ENCODE data around the gene MAP3K21. TPM values are rescaled to one million over a fixed set of nuclear protein-coding genes. Genes with fewer than 3 reads are reported as not detected.

Gene MAP3K21
- total RNA-seq, 2 experiments from 2014 or later: 1.9 to 2.2 TPM

GRCh38 chr1:233368789-233369130 is 41.2 kb downstream of the MAP3K21 start:
- CTCF ChIA-PET: interaction anchor here (1.1 kb wide), 1 partner anchor 698 kb away, joined by 3 read pairs; no protein-coding TSS in a partner anchor
- H3K27ac Mint-ChIP-seq: no peak overlapping the region
- H3K9me3 Mint-ChIP-seq (ENCODE audit: low read depth): no peaks in the 10 kb centered on the region
- H3K36me3 Mint-ChIP-seq: no peaks in the 10 kb centered on the region
- no peak for ATAC-seq
- H3K4me1 Mint-ChIP-seq: peaks cover 29% of the 10 kb centered on the region
- H3K27me3 Mint-ChIP-seq: no peaks in the 10 kb centered on the region
- DNase-seq: no peak
- H3K4me3 Mint-ChIP-seq: no peak overlapping the region

GRCh38 chr1:233372218-233373120 is 44.9 kb downstream of the MAP3K21 start:
- peaks cover 37% of the 10 kb centered on the region for H3K4me1 Mint-ChIP-seq
- no peaks in the 10 kb centered on the region for H3K9me3 Mint-ChIP-seq (ENCODE audit: low read depth)
- CTCF ChIA-PET: interaction anchor here (0.8 kb wide), 1 partner anchor 76 kb away, joined by 4 read pairs; no protein-coding TSS in a partner anchor
- no peak for ATAC-seq
- no peak overlapping the region for H3K4me3 Mint-ChIP-seq
- H3K36me3 Mint-ChIP-seq: no peaks in the 10 kb centered on the region
- H3K27me3 Mint-ChIP-seq: no peaks in the 10 kb centered on the region
- no peak for DNase-seq
- no peak overlapping the region for H3K27ac Mint-ChIP-seq

- no peaks in the 10 kb centered on the region for H3K36me3 Mint-ChIP-seq
- no peak for ATAC-seq
- DNase-seq: no peak
- H3K27ac Mint-ChIP-seq: no peak overlapping the region
- H3K27me3 Mint-ChIP-seq: no peaks in the 10 kb centered on the region
- H3K4me3 Mint-ChIP-seq: no peak overlapping the region
- H3K9me3 Mint-ChIP-seq (ENCODE audit: low read depth): no peaks in the 10 kb centered on the region
- CTCF ChIA-PET: interaction anchor here (0.8 kb wide), 1 partner anchor 77 kb away, joined by 4 read pairs; no protein-coding TSS in a partner anchor
- H3K4me1 Mint-ChIP-seq: peaks cover 32% of the 10 kb centered on the region
Measured at GRCh38 chr1:233373226-233373625, 45.7 kb downstream of the MAP3K21 start.

GRCh38 chr1:233375653-233376052 is 48.1 kb downstream of the MAP3K21 start:
- CTCF ChIA-PET: no interaction called here
- ATAC-seq (no peak), DNase-seq (no peak)
- Mint-ChIP-seq H3K9me3 (ENCODE audit: low read depth) (no peaks in the 10 kb centered on the region), H3K4me3 (no peak overlapping the region), H3K36me3 (no peaks in the 10 kb centered on the region), H3K27ac (no peak overlapping the region), H3K27me3 (no peaks in the 10 kb centered on the region), H3K4me1 (peaks cover 24% of the 10 kb centered on the region)

- H3K4me3 Mint-ChIP-seq: no peak overlapping the region
- H3K4me1 Mint-ChIP-seq: peaks cover 24% of the 10 kb centered on the region
- ATAC-seq (no peak), DNase-seq (no peak)
- no peaks in the 10 kb centered on the region for H3K9me3 Mint-ChIP-seq (ENCODE audit: low read depth)
- no peaks in the 10 kb centered on the region for H3K36me3 Mint-ChIP-seq
- CTCF ChIA-PET: interaction anchor here (0.6 to 0.7 kb wide), 2 partner anchors 12 to 37 kb away, joined by 3 read pairs; no protein-coding TSS in a partner anchor
- no peaks in the 10 kb centered on the region for H3K27me3 Mint-ChIP-seq
- H3K27ac Mint-ChIP-seq: no peak overlapping the region
Measured at GRCh38 chr1:233376382-233377110, 49.0 kb downstream of the MAP3K21 start.

DNA sequence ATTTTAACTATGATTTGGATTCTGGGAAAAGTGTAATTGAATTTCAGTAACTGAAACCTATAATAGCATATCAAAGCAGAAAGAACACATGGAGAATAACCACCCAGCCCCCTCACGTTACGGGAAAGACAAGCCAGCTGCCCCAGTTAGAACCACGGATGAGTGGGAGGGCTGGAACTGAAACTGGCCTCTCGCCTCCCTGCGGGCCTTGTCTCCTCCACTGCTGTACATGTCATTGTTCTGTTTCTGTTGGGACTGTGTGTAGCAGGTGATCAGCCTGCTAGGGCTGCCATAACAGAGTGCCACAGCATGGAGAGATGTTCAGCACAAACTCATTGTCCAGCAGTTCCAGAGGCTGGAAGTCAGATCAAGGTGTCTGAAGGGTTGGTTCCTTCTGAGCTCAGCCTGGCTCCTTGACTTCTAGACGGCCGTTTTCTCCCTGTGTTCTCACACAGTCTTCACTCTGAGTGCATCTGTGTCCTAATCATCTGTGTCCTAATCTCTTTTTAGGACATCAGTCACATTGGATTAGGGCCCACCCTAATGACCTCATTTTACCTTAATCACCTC is 52.4 kb downstream of the MAP3K21 start:
- Mint-ChIP-seq H3K36me3 (peaks cover 5% of the 10 kb centered on the region), H3K27me3 (no peaks in the 10 kb centered on the region), H3K4me3 (no peak overlapping the region), H3K9me3 (ENCODE audit: low read depth) (no peaks in the 10 kb centered on the region), H3K4me1 (peaks cover 7% of the 10 kb centered on the region), H3K27ac (no peak overlapping the region)
- DNase-seq: no peak
- no peak for ATAC-seq
- CTCF ChIA-PET: no interaction called here

- CTCF ChIA-PET: interaction anchor here (0.8 to 1.4 kb wide), 2 partner anchors 12 to 929 kb away, joined by 3 to 4 read pairs; no protein-coding TSS in a partner anchor
Measured at GRCh38 chr1:233381806-233382205, 54.3 kb downstream of the MAP3K21 start.

DNA sequence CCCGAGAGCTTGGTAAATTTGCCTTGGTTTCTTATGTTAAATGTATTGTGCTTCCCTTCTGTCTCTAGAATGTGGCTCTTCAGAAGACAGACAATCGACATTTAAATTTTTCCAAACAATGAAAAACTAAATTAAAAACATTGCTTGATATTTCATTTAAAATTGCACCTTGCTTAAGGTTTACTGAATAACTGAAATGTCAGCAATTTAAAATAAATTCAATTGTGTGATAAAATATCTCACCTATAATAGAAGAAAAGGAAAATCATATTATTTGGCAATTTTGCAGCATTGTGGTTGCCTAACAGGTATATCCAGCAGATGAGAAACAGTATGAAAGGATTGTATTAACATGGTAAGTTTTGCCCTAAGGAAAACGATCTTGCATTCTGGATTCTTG is 56.5 kb downstream of the MAP3K21 start:
- no peak overlapping the region for H3K4me3 Mint-ChIP-seq
- ATAC-seq: no peak
- H3K9me3 Mint-ChIP-seq (ENCODE audit: low read depth): no peaks in the 10 kb centered on the region
- CTCF ChIA-PET: interaction anchor here (1.5 kb wide), 1 partner anchor 99 kb away, joined by 4 read pairs; no protein-coding TSS in a partner anchor
- H3K36me3 Mint-ChIP-seq: peaks cover 5% of the 10 kb centered on the region
- DNase-seq: no peak
- H3K27me3 Mint-ChIP-seq: peaks cover 3% of the 10 kb centered on the region
- H3K27ac Mint-ChIP-seq: no peak overlapping the region
- H3K4me1 Mint-ChIP-seq: no peaks in the 10 kb centered on the region

More at GRCh38 chr1:233381806-233382205, 54.3 kb downstream of the MAP3K21 start:
- ATAC-seq (no peak), DNase-seq (no peak)
- Mint-ChIP-seq H3K9me3 (ENCODE audit: low read depth) (no peaks in the 10 kb centered on the region), H3K4me3 (no peak overlapping the region), H3K27me3 (no peaks in the 10 kb centered on the region), H3K4me1 (no peaks in the 10 kb centered on the region), H3K36me3 (peaks cover 5% of the 10 kb centered on the region), H3K27ac (no peak overlapping the region)

DNA sequence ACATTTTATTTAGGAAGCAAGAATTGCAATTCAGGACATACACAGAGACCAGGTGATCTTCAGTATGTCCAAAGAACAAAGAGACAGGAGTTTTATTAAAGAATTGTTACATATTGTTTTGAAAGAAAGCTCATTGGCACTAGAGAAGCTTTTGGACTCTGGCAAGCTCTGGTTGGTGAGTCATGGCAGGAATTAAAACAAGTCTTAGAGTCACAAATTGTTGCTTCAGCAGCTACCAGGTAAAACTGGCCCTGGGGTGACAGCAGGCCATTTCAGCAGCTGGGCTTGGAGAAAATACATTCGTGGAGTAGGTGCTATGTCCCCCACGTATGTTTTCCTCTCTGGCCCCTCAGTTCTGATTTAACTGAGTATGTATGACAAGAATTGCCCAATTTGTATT is 58.8 kb downstream of the MAP3K21 start:
- H3K4me1 Mint-ChIP-seq: no peaks in the 10 kb centered on the region
- H3K4me3 Mint-ChIP-seq: no peak overlapping the region
- H3K27me3 Mint-ChIP-seq: peaks cover 19% of the 10 kb centered on the region
- ATAC-seq: no peak
- no peak overlapping the region for H3K27ac Mint-ChIP-seq
- H3K36me3 Mint-ChIP-seq: peaks cover 5% of the 10 kb centered on the region
- DNase-seq: no peak
- CTCF ChIA-PET: interaction anchor here (2.5 kb wide), 1 partner anchor 9 kb away, joined by 6 read pairs; no protein-coding TSS in a partner anchor
- H3K9me3 Mint-ChIP-seq (ENCODE audit: low read depth): no peaks in the 10 kb centered on the region

DNA sequence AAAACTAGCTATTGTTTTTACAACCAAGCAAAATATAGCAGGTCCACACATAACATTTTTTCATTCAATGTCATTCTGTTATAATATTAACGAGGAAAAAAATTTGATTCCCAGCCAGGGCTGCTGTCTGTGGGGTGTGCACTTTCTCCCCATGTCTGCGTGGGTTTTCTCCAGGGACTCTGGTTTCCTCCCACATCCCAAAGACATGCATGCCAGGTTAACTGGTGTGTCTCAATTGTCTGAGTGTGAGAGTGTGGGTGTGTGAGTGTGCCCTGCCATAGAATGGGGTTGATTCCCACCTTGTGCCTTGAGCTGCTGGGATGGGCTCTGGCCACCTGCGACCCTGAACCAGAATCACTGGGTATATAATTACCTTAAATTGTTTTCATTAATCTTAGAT is 60.1 kb downstream of the MAP3K21 start:
- H3K4me1 Mint-ChIP-seq: no peaks in the 10 kb centered on the region
- H3K9me3 Mint-ChIP-seq (ENCODE audit: low read depth): no peaks in the 10 kb centered on the region
- CTCF ChIA-PET: no interaction called here
- H3K4me3 Mint-ChIP-seq: no peak overlapping the region
- H3K27ac Mint-ChIP-seq: no peak overlapping the region
- DNase-seq (no peak), ATAC-seq (no peak)
- peaks cover 26% of the 10 kb centered on the region for H3K27me3 Mint-ChIP-seq
- peaks cover 2% of the 10 kb centered on the region for H3K36me3 Mint-ChIP-seq

GRCh38 chr1:233389169-233389568 is 61.6 kb downstream of the MAP3K21 start:
- Mint-ChIP-seq H3K27me3 (peaks cover 37% of the 10 kb centered on the region), H3K36me3 (no peaks in the 10 kb centered on the region), H3K27ac (no peak overlapping the region), H3K9me3 (ENCODE audit: low read depth) (no peaks in the 10 kb centered on the region), H3K4me3 (no peak overlapping the region), H3K4me1 (no peaks in the 10 kb centered on the region)
- DNase-seq: no peak
- CTCF ChIA-PET: no interaction called here
- ATAC-seq: no peak

DNA sequence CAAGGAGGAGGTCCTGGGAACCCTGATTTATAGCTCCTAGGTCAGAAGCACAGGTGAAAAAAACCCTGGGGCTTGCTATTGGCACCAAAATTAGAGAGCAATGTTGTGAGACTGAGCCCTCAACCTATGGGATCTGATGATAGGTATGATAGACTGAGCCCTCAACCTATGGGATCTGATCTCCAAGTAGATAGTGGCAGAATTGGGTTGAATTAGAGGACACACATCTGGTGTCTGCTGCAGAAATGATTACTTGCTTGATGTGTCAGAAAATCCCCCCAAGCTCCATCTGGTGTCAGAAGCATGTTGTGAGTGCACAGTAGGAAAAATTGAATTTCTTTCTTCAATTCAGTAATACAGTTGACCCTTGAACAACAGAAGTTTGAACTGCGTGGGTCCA is 62.4 kb downstream of the MAP3K21 start:
- no peaks in the 10 kb centered on the region for H3K36me3 Mint-ChIP-seq
- ATAC-seq (no peak), DNase-seq (no peak)
- H3K27ac Mint-ChIP-seq: no peak overlapping the region
- CTCF ChIA-PET: no interaction called here
- H3K4me1 Mint-ChIP-seq: no peaks in the 10 kb centered on the region
- H3K9me3 Mint-ChIP-seq (ENCODE audit: low read depth): no peaks in the 10 kb centered on the region
- H3K27me3 Mint-ChIP-seq: peaks cover 38% of the 10 kb centered on the region
- no peak overlapping the region for H3K4me3 Mint-ChIP-seq

Data from activated CD8-positive, alpha-beta memory T cell treated with anti-CD3 and anti-CD28 coated beads, Interleukin-2, amount 10 ng/mL, durations not matched to agents 7 days and 5 days (primary cell).